GM19193 (cell line): Measurements from ENCODE around the gene ARL6IP5.

Experiments
- POLR2A ChIP-seq: IDR thresholded peaks from 4 replicates; pipeline ENCODE4 v1.6.1; 2011; ENCODE audit not compliant: insufficient read depth, insufficient read length; ENCODE audit errors: extremely low read depth

The ARL6IP5 gene

DNA sequence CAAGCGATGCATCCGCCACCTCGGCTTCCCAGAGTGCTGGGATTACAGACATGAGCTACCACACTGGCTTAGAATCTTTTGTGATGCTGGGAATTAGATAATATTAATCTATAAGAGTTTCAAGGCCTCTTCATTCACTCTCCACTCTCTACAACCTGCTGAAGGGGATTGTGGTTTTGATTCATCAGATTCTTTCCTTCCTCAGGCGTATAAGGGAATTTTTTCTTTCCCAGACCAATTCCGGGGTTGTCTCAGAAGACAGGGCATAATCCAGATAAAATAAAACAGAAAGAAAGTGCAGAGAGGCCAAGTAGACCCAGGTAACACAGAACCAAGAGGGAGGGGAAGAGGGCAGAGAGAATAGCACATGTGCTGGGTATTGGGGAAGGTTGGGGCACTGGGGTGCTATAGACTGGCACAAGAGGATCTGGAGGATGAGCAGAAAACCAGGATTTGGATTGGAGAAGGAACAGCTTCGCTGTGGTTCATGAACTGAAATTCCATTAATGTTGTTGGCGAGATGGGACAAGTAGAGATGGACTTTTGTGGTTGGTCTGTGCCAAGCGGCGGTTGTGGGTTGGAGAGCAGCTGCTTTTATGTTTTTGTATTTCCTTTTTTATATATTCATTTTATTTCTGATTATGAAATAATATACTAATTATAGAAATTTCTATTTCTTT lies 12.8 kb downstream of the ARL6IP5 start:
- no peak for TF ChIP-seq POLR2A

DNA sequence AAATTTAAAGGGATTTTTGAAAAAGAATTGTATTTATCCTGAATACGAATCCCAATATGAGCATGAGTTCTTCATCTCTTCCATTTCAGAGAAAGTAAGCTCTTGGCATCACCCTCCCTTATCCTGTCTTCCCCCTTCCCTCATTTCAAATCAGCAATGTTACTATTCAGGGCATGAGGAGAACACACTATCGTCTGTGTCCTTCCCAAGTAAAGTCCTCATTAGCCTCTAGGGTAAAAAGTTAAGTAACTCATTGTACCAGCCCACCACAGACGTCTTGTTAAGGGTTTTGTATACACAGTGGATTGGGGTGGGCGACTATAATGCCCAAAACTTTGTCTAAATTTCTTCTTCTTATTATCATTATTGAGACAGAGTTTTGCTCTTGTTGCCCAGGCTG lies 14.8 kb downstream of the ARL6IP5 start:
- no peak for TF ChIP-seq POLR2A

DNA sequence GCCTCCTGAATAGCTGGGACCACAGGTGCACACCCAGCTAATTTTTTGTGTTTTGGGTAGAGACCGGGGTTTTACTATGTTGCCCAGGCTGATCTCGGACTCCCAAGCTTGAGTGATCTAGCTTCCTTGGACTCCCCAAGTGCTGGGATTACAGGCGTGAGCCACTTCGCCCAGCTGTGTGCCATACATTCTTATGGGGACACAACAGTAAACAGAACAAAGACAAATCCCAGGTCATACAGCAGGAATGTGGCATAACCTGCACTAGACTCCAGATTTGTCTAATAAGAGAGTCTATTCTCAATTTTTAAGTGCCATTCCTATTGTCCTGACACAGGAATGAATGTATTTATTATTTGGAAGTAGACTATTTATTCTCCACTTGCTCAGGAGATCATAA lies 17.6 kb downstream of the ARL6IP5 start:
- no peak for TF ChIP-seq POLR2A

DNA sequence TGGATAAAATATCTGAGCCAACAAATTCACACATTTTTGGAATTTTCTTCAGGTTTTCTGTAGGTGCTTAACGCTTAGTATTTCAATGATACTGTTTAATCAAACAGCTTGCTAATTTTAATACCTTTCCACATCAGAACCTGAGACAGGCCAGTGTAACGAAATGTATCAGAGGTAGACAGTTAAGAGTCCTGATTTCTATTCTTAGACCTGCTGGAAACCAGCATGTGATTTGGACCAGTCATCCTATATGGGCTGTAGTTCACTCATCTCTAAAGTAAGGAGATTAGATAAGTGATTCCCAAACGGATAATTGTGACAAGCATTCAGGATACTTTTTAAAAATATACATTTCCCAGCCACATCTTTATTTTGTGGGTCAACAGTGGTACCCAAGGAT lies 18.4 kb downstream of the ARL6IP5 start:
- TF ChIP-seq POLR2A, result no peak

DNA sequence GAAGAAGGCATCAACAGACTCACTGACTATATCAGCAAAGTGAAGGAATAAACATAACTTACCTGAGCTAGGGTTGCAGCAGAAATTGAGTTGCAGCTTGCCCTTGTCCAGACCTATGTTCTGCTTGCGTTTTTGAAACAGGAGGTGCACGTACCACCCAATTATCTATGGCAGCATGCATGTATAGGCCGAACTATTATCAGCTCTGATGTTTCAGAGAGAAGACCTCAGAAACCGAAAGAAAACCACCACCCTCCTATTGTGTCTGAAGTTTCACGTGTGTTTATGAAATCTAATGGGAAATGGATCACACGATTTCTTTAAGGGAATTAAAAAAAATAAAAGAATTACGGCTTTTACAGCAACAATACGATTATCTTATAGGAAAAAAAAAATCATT lies 19.8 kb downstream of the ARL6IP5 start:
- TF ChIP-seq POLR2A, result no peak

DNA sequence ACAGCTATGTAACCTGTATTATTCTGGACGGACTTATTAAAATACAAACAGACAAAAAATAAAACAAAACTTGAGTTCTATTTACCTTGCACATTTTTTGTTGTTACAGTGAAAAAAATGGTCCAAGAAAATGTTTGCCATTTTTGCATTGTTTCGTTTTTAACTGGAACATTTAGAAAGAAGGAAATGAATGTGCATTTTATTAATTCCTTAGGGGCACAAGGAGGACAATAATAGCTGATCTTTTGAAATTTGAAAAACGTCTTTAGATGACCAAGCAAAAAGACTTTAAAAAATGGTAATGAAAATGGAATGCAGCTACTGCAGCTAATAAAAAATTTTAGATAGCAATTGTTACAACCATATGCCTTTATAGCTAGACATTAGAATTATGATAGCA lies 20.6 kb downstream of the ARL6IP5 start:
- TF ChIP-seq POLR2A, result no peak

DNA sequence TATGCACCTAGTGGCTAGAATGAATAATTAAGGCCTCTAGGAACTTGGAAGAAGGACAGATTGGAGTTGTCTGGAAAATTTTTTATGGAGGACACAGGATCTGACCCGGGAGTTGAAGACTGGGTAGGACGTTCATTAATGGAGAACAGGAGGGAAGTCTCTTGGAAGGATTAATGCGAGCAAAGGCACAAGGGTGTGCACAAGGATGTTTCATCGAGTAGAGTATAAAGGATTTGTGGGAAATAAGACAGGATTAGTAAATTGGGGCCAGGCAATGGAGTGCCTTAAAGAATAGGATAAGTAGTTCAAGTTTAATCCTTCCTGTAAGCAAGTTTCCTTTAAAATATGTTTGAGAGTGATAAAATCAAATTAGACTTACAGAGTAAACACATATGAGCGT lies 23.1 kb downstream of the ARL6IP5 start:
- TF ChIP-seq POLR2A, result no peak

DNA sequence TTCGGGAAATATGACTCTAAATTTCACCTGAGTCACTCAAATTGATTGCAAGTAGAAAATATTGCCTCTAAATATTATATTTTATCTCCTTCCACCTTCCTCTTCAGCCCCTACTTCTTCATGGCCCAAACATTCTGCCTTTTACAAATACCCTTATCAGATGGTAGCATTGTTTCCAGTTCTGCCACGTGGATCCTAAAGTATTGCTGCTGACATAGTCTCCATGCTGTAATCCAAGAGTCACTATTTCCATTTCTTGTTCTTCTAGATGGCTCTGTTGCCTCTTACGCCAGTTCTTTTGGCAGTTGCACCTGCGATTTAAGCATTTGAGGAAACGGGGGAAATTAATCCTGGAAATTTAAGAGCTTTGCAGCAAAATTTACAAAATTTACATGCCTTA lies 24.1 kb downstream of the ARL6IP5 start:
- TF ChIP-seq POLR2A, result no peak

DNA sequence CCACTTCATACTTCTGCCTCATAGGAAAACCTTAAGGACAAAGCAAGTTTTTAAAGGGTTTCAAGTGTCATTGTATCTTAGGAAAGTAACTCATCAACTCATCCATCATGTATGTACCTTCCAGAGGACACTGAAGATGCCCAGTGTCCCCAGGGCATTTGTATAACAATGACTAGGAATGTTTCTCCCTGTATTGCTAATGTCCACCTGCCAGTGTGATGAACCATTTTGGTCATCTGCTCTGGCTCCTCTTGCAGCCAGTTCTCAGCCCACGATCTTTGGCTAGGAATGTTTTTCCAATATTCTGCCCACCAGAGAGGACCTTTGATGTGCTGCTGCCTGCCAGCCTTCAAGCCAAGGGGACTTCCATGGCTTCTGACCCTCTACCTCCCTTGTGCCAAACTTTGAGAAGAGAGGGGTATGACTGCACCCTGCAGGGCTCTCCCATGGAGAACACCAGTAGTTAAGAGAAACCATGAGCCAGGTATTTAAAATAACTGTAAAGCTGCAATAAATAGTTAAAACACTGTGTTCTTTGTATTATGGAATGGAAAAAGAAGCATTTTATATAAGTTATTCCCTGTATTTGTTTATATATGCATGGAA lies 26.3 kb downstream of the ARL6IP5 start:
- no peak for TF ChIP-seq POLR2A

DNA sequence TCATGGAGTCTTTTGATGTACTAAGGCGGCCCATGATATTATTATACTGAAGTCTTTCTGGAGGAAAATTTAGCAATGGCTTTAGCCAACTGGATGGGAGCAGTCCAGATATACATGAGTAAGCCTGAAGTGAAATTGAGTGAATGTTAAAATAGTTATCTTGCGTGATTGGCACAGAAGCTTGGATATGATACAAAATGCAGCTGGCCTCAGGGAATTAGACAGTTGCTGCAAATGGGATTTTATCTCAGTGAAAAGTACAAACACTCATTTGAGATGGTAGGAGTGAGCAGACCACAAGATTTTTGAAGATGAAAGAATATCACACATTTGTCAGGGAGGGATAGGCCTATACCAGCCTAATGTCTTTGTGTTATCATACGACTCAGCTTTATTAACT lies 28.8 kb downstream of the ARL6IP5 start:
- TF ChIP-seq POLR2A, result no peak

DNA sequence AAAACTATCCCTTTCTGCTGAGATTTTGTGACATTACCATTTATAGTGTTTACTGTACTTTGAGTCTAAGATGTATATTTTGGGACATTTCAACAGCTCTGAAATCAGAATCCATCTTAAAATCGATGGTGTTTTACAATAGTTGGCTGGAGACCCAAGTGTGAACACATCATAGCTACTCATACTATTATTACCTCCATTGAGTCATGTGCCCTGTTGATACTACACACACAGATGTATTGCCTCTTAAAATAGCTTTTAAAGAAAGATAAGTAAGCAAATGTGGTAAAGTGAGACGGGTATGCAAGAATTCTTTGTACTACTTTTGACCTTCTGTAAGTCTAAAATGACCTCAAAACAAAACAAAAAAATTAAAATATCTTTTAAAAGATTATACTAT lies 31.0 kb downstream of the ARL6IP5 start:
- no peak for TF ChIP-seq POLR2A

DNA sequence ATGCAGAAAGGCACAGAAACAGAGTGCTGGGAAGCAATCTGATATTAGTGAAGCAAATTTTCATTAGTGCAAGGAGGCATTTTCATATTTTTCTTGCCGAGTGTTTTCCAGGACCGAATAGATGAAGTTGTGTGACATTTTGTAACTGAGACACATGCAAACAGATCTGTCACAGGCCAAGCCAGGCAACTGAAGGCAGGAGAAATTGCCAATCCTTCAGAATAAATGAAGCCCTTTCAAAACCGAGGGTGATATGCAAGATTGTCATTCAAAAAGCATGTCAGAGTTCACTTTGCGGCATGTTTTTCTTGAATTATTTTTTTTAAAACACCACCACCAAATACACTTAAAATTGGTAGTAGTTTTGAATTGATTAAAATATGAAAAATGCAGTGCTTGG lies 31.4 kb downstream of the ARL6IP5 start:
- no peak for TF ChIP-seq POLR2A

DNA sequence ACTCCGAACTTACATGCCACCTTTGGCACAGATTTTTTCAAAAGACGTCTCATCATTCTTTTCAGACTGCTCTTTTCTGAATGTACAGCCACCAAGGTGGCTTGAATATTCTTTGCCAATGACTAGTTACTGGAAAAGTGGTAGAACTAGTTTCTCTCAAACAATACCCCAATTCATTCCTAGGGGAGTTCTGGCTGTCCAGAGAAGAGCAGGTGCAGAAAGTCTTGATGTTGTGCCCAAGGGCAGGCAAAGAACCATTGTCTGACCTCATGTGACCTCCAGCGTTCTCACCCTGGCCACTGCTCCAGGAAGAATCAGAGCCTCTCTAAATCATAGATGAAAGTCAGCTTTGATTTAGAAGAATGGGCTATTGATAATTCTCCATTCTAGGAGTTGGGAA lies 32.2 kb downstream of the ARL6IP5 start:
- TF ChIP-seq POLR2A, result no peak

DNA sequence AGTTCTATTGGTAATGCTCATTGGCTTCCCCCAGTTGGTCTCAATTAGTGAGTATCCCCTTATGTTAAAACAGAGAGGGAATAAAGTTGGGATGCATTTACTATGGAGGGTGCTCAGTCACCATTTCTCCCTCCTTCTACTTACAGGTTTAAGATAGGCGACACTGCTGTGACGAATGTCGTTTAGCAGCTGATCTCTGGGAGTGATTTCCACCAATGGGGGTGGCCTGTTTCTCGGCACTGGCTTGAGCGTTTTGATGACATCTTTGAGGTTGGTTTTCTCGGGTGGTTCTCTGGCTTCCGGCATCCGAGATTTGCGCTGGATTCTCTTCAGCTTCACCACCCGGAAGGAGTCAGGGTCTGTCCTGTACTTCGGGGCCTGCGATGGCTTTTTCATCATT lies 33.8 kb downstream of the ARL6IP5 start:
- no peak for TF ChIP-seq POLR2A

DNA sequence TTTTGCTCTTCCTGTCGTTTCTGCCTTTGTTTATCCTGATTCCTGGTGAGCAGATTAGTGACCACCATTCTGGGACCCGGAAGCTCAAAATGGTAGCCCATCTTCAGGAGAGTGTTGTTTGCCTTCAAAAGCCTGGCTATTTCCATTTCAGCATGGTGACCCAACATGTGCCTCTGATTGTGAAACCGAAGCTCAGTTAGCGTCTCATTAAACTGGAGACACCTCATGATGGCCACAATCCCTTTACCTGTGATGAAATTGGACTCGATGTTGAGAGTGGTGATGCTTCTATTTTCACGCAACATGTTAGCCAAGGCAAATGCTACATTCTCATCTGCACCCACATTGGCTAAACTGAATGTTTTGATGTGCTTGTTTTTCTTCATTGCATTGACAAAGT lies 34.4 kb downstream of the ARL6IP5 start:
- no peak for TF ChIP-seq POLR2A

DNA sequence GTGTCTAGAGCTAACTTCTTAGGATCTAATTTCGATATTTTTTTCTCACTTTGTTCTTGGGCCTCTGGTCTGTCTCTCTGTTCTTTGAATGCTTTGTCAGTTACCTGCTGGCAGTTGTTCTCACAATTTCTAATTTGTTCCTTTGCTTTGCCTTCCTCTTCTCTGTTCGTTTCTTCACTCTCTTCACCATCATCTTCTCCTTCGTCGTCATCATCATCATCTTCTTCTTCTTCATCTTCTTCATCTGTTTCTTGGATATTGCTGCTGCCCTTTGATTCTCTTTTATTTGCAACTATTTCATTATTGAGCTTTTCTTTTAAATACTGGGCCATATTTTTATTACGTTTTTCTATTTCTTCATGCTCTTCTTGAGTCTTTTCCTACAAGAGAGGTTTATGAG lies 34.9 kb downstream of the ARL6IP5 start:
- TF ChIP-seq POLR2A, result no peak
